HG03066 (cell line): ENCODE results near the gene HS3ST6.
"Not testable (repeated sequence)": the region's sequence is repeated elsewhere in the genome, so short reads cannot be mapped to it uniquely, and the experiment has no call there.

Experiments
- ATAC-seq: cut with Tn5 transposase; IDR thresholded peaks from one replicate; pipeline ENCODE4 v1.9.1; 2021; ENCODE audit warnings: low read depth; ENCODE audit not compliant: unreplicated experiment

The HS3ST6 gene

GRCh38 chr16:1947369-1947670 lies 29.1 kb upstream of the HS3ST6 start:
- no peak for ATAC-seq

GRCh38 chr16:1946495-1947368 lies 28.5 kb upstream of the HS3ST6 start:
- no peak for ATAC-seq

- no peak for ATAC-seq
Measured at GRCh38 chr16:1945559-1946391, 27.6 kb upstream of the HS3ST6 start.

GRCh38 chr16:1944612-1945199 lies 26.5 kb upstream of the HS3ST6 start:
- ATAC-seq: no peak

GRCh38 chr16:1942810-1943726 lies 24.9 kb upstream of the HS3ST6 start, which contains the start of gene MSRB1:
MSRB1 (minus strand) TSS chr16:1943199; CDS start chr16:1943156, 43 bp downstream.
- ATAC-seq: peak; percentile 83

- ATAC-seq: no peak
Measured at GRCh38 chr16:1942047-1942809, 24.0 kb upstream of the HS3ST6 start.

GRCh38 chr16:1941162-1942046 lies 23.2 kb upstream of the HS3ST6 start:
- no peak for ATAC-seq

- no peak for ATAC-seq
Measured at GRCh38 chr16:1940273-1941161, 22.3 kb upstream of the HS3ST6 start.

GRCh38 chr16:1939833-1940232 lies 21.6 kb upstream of the HS3ST6 start:
- ATAC-seq: not testable (repeated sequence)

GRCh38 chr16:1938910-1939309 lies 20.7 kb upstream of the HS3ST6 start:
- ATAC-seq: no peak

GRCh38 chr16:1938316-1938715 lies 20.1 kb upstream of the HS3ST6 start:
- no peak for ATAC-seq

- no peak for ATAC-seq
Measured at GRCh38 chr16:1936945-1937479, 18.8 kb upstream of the HS3ST6 start.

GRCh38 chr16:1933097-1933661 lies 15.0 kb upstream of the HS3ST6 start:
- no peak for ATAC-seq

- ATAC-seq: no peak
Measured at GRCh38 chr16:1932050-1933028, 14.1 kb upstream of the HS3ST6 start.

GRCh38 chr16:1930338-1930720 lies 12.1 kb upstream of the HS3ST6 start:
- ATAC-seq: no peak
